HepG2 (cell line): Measurements from ENCODE around the gene ZNF644. TPM values are rescaled to one million over a fixed set of nuclear protein-coding genes. Genes with fewer than 3 reads are reported as not detected.

ENCODE experiments used
- CCDC6 ChIP-seq: sonication (generic); formaldehyde crosslinking; IDR thresholded peaks from 2 replicates; pipeline ENCODE4 v1.8.1; 2022; ENCODE audit warnings: mild to moderate bottlenecking, missing genetic modification reagents, moderate library complexity
- ETV5 ChIP-seq: IDR thresholded peaks from 2 replicates; pipeline ENCODE4 v1.6.1; 2018; ENCODE audit warnings: missing biosample characterization, missing genetic modification reagents, inconsistent platforms, borderline replicate concordance
- HIVEP1 ChIP-seq: sonication (generic); formaldehyde crosslinking; IDR thresholded peaks from 2 replicates; pipeline ENCODE4 v1.4.0; 2020; ENCODE audit warnings: mild to moderate bottlenecking, missing genetic modification reagents
- KMT2B ChIP-seq: IDR thresholded peaks from 2 replicates; pipeline ENCODE4 v1.6.1; 2016; ENCODE audit warnings: missing genetic modification reagents, missing compliant biosample characterization
- MLLT10 ChIP-seq: sonication (generic); formaldehyde crosslinking; IDR thresholded peaks from 2 replicates; pipeline ENCODE4 v1.4.0; 2020; ENCODE audit warnings: missing genetic modification reagents
- NFKB2 ChIP-seq: sonication (generic); formaldehyde crosslinking; IDR thresholded peaks from 2 replicates; pipeline ENCODE4 v1.4.0; 2020; ENCODE audit warnings: missing genetic modification reagents, borderline replicate concordance
- SIN3A ChIP-seq: IDR thresholded peaks from 2 replicates; pipeline ENCODE4 v1.6.1; 2011; ENCODE audit warnings: low read depth, mild to moderate bottlenecking, control low read depth, low read length, borderline replicate concordance
- SOX5 ChIP-seq: IDR thresholded peaks from 2 replicates; pipeline ENCODE4 v1.6.1; 2016; ENCODE audit warnings: borderline replicate concordance
- SYNCRIP ChIP-seq: fragments of 200-400 bp; formaldehyde crosslinking; IDR thresholded peaks from 2 replicates; pipeline ENCODE4 v1.6.1; 2018; ENCODE audit warnings: mild to moderate bottlenecking, low read depth, low read length; ENCODE audit not compliant: insufficient read depth
- TRAFD1 ChIP-seq: sonication (generic); formaldehyde crosslinking; IDR thresholded peaks from 2 replicates; pipeline ENCODE4 v1.5.1; 2020; ENCODE audit warnings: missing genetic modification reagents, mild to moderate bottlenecking, borderline replicate concordance
- XRCC5 ChIP-seq: fragments of 200-400 bp; formaldehyde crosslinking; optimal IDR thresholded peaks from 2 replicates; pipeline ENCODE3; 2017; ENCODE audit warnings: mild to moderate bottlenecking, low read length
- YEATS4 ChIP-seq: sonication (generic); formaldehyde crosslinking; IDR thresholded peaks from 2 replicates; pipeline ENCODE4 v1.4.0; 2020; ENCODE audit warnings: missing genetic modification reagents, borderline replicate concordance
- ZBTB20 ChIP-seq: sonication (generic); formaldehyde crosslinking; IDR thresholded peaks from 2 replicates; pipeline ENCODE4 v1.8.1; 2023; ENCODE audit warnings: missing genetic modification reagents, low read depth, mild to moderate bottlenecking, borderline replicate concordance
- ZBTB3 ChIP-seq: sonication (generic); formaldehyde crosslinking; IDR thresholded peaks from 2 replicates; pipeline ENCODE4 v1.4.0; 2020; ENCODE audit warnings: low read depth, mild to moderate bottlenecking, moderate library complexity, missing genetic modification reagents, borderline replicate concordance
- ZNF326 ChIP-seq: sonication (generic); formaldehyde crosslinking; IDR thresholded peaks from 2 replicates; pipeline ENCODE4 v1.4.0; 2020; ENCODE audit warnings: missing genetic modification reagents, borderline replicate concordance
- ZNF333 ChIP-seq: sonication (generic); formaldehyde crosslinking; IDR thresholded peaks from 2 replicates; pipeline ENCODE4 v1.4.0; 2020; ENCODE audit warnings: mild to moderate bottlenecking, missing genetic modification reagents, borderline replicate concordance
- ZNF780A ChIP-seq: sonication (generic); formaldehyde crosslinking; IDR thresholded peaks from 2 replicates; pipeline ENCODE4 v1.8.0; 2022; ENCODE audit warnings: mild to moderate bottlenecking, missing genetic modification reagents, moderate library complexity
- ZXDC ChIP-seq: sonication (generic); formaldehyde crosslinking; IDR thresholded peaks from 2 replicates; pipeline ENCODE4 v1.5.0; 2020; ENCODE audit warnings: mild to moderate bottlenecking, missing genetic modification reagents
- polyA plus RNA-seq, 8 experiments: library from polyadenylated mRNA; depleted of rRNA in 3 of 8; stranded (reverse) in 7 of 8; unstranded in 1 of 8; fragments of >200 nt; fragmentation: Illumina TruSeq in 4 of 8; extraction: Trizol in 4 of 8; gene quantifications; 2 replicates each; pipeline versions ENCODE4 v1.2.1 to v1.2.3, GENCODE V29; 2011 to 2016; ENCODE audit warnings: low read depth in 4 of 8, missing spikeins in 1 of 8, mixed read lengths in 1 of 8; ENCODE audit not compliant: insufficient read depth in 1 of 8
- total RNA-seq, 5 experiments: library from RNA; depleted of rRNA; stranded (reverse); fragments of >200 nt; fragmentation: Illumina TruSeq; extraction: Trizol; gene quantifications; 2 replicates each; pipeline ENCODE4 v1.2.3, GENCODE V29; 2016; ENCODE audit warnings: low read depth in 1 of 5
- TF ChIP-seq, protein P1 (sequence below): sonication (generic); formaldehyde crosslinking; IDR thresholded peaks from 2 replicates; pipeline ENCODE4 v1.8.1; 2022; ENCODE audit warnings: mild to moderate bottlenecking, missing genetic modification reagents
- TF ChIP-seq, protein P2 (sequence below): sonication (generic); formaldehyde crosslinking; IDR thresholded peaks from 2 replicates; pipeline ENCODE4 v1.5.0; 2020; ENCODE audit warnings: mild to moderate bottlenecking, missing genetic modification reagents
- TF ChIP-seq, protein P3 (sequence below): fragments of 450-650 bp; IDR thresholded peaks from 2 replicates; pipeline ENCODE4 v1.6.1; 2017

Gene ZNF644
- total and polyA plus RNA-seq, 2 of the 13 experiments (the other 11 are each of a cell fraction or from before 2014, with no cell fraction given) = 17.7 to 51.7 TPM

DNA sequence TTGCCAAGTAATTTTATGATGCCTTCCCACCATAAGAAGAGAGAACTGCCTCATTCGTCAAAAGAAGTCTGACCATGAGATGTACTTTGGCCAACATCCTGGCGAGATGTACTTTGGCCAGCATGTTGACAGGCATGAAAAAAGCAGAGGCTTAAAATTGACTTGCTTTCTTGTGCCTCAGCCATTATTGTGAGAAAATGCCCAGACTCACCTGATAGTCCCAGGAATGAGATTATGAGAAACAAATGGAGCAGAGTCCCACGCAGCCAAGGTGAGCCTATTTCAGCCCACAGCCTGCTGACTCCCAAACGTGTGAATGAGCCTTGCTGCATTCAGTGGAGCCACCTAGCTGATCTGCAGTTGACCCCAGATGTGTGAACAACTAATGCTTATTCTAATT, 43.5 kb upstream of the ZNF644 start (continued):
- TF ChIP-seq, protein P1, sequence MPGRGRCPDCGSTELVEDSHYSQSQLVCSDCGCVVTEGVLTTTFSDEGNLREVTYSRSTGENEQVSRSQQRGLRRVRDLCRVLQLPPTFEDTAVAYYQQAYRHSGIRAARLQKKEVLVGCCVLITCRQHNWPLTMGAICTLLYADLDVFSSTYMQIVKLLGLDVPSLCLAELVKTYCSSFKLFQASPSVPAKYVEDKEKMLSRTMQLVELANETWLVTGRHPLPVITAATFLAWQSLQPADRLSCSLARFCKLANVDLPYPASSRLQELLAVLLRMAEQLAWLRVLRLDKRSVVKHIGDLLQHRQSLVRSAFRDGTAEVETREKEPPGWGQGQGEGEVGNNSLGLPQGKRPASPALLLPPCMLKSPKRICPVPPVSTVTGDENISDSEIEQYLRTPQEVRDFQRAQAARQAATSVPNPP (CRISPR knock-in tag) = no peak
- TF ChIP-seq MLLT10 (CRISPR knock-in tag) (no peak), XRCC5 (no peak), ZBTB3 (no peak), YEATS4 (no peak), TRAFD1 (CRISPR knock-in tag) (no peak), ZBTB20 (CRISPR knock-in tag) (no peak), CCDC6 (no peak), KMT2B (no peak), ZNF780A (CRISPR knock-in tag) (no peak), SIN3A (no peak), SOX5 (CRISPR knock-in tag) (0 out of 2 replicates have a peak, but pooled peaks have one; percentile 21), ZXDC (CRISPR knock-in tag) (no peak), ZNF333 (CRISPR knock-in tag) (no peak), HIVEP1 (CRISPR knock-in tag) (no peak), ZNF326 (CRISPR knock-in tag) (no peak), SYNCRIP (no peak), ETV5 (CRISPR knock-in tag) (peak; percentile 60; the same call in 1 of the 2 replicates), NFKB2 (CRISPR knock-in tag) (no peak)
- TF ChIP-seq, protein P2, sequence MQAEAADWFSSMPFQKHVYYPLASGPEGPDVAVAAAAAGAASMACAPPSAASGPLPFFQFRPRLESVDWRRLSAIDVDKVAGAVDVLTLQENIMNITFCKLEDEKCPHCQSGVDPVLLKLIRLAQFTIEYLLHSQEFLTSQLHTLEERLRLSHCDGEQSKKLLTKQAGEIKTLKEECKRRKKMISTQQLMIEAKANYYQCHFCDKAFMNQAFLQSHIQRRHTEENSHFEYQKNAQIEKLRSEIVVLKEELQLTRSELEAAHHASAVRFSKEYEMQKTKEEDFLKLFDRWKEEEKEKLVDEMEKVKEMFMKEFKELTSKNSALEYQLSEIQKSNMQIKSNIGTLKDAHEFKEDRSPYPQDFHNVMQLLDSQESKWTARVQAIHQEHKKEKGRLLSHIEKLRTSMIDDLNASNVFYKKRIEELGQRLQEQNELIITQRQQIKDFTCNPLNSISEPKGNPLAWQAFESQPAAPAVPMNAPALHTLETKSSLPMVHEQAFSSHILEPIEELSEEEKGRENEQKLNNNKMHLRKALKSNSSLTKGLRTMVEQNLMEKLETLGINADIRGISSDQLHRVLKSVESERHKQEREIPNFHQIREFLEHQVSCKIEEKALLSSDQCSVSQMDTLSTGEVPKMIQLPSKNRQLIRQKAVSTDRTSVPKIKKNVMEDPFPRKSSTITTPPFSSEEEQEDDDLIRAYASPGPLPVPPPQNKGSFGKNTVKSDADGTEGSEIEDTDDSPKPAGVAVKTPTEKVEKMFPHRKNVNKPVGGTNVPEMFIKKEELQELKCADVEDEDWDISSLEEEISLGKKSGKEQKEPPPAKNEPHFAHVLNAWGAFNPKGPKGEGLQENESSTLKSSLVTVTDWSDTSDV (CRISPR knock-in tag) = no peak
- TF ChIP-seq, protein P3, sequence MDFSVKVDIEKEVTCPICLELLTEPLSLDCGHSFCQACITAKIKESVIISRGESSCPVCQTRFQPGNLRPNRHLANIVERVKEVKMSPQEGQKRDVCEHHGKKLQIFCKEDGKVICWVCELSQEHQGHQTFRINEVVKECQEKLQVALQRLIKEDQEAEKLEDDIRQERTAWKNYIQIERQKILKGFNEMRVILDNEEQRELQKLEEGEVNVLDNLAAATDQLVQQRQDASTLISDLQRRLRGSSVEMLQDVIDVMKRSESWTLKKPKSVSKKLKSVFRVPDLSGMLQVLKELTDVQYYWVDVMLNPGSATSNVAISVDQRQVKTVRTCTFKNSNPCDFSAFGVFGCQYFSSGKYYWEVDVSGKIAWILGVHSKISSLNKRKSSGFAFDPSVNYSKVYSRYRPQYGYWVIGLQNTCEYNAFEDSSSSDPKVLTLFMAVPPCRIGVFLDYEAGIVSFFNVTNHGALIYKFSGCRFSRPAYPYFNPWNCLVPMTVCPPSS = no peak
